ENCODE results near the gene ZNF543.

- TF ChIP-seq CTCF (IDR thresholded peaks at IDR 0.05) (no peak), POLR2A (IDR thresholded peaks at IDR 0.05) (no peak), POLR2AphosphoS5 (IDR thresholded peaks at IDR 0.05) (no peak), EP300 (IDR thresholded peaks at IDR 0.05; ENCODE audit: low read depth) (no peak)
These were observed 17.4 kb upstream of the ZNF543 start for GRCh38 chr19:57302727-57303401.
